HG03442 (cell line): Measurements from ENCODE around the gene FAM8A1.

ENCODE experiments used
- ATAC-seq: cut with Tn5 transposase; IDR thresholded peaks from one replicate; pipeline ENCODE4 v1.9.1; 2021; ENCODE audit warnings: mild to moderate bottlenecking, moderate library complexity; ENCODE audit not compliant: unreplicated experiment

Gene FAM8A1

DNA sequence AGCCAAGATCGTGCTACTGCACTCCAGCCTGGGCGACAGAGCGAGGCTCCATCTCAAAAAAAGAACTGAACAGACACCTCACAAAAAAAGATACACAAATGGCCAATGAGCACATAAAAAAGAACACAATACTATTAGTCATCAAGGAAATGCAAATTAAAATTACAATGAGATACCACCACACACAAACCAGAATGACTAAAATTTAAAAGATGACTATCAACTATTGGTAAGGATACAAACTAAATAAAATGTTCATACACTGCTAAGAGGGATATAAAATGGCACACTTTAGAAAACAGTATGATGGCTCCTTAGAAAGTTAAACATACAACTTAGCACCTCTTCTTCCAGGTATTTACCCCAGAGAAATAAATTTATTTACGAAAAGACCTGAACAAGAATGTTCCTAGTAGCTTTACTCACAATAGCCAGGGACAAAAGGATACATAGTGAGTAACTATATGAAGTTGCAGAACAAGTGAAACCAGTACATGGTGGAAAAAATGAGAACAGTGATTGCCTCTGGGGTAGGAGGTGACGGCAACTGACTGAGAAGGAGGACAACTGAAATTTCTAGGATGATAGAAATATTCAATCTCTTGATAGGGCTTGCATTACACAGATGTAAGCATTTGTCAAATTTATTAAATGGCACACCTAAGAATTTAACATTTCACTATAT is 53.2 kb downstream of the FAM8A1 start:
- no peak for ATAC-seq

DNA sequence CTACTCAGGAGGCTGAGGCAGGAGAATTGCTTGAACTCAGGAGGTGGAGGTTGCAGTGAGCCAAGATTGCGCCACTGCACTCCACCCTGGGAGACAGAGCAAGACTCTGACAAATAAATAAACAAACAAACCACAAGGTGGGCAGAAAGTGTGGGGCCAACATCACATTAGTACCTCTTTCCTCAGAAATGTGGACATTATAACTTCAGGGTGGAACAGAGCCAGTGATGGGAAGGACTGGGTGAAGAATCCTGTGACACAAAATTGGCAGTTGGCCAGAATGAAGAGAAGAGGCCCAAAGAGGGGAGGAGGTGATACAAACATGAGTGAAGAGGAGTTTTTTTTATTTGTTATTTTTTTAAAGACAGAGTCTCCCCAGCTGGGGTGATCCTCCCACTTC is 56.0 kb downstream of the FAM8A1 start:
- no peak for ATAC-seq

DNA sequence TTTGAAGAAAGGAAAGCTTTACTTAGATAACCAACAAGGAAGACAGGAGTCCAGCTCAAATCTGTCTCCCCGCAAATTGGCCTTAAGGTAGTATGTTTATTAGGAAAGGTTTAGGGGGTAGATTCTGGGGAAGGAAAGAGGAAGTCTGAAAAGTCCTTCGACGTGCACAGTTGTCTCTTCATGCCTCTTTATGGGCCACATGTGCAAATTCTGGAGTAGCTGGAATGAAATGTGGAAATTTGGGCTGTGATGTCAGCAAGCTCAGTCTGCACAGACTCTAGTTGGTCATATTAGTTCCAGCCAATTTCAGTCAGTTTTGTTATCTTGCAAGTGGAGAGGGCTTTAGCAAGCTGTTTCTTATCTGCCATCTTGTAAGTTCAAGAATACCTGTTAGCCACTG is 56.5 kb downstream of the FAM8A1 start:
- ATAC-seq, result no peak
